NT2/D1 (cell line): ENCODE data around the gene TLR10.

Experiments
- SUZ12 ChIP-seq: IDR thresholded peaks from 2 replicates; pipeline ENCODE4 v1.6.1; 2011; ENCODE audit not compliant: insufficient read length, insufficient read depth; ENCODE audit errors: extremely low read depth
- ZNF274 ChIP-seq: IDR thresholded peaks from 2 replicates; pipeline ENCODE4 v1.6.1; 2011; ENCODE audit warnings: mild to moderate bottlenecking, low read depth, low read length

DNA sequence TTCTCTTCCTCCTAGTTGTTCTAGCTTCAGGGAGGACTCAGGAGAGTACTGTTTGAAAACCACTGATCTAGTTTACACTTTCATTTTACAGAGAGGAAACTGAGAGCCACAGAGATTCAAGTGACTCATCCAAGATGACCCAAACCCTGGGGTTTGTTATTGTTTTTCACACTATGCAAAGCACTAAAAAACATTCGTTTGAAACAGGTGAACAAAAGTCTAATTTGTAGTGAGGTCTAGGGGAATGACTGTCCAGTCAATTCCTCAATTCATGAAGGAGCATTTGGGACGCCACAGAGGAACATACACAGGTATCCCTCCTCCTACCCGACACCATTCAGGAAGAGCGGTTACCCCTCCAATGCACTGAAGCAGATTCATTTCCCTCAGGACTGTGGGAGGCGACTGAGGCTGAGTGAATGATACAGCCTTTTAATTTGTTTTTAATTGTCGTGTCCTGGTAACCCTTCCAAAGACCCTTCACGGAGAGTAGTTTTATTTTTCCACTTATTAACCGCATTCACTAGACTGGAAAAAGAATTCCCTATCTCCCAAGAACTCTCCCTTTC lies 30.3 kb downstream of the TLR10 start:
- TF ChIP-seq ZNF274 (no peak), SUZ12 (no peak)
